ENCODE results near the gene NUTF2.

GRCh38 chr16:67800338-67800926, 46.3 kb upstream of the NUTF2 start:
- TF ChIP-seq POLR2A (IDR thresholded peaks at IDR 0.05) (no peak), CTCF (IDR thresholded peaks at IDR 0.05) (no peak), POLR2AphosphoS5 (IDR thresholded peaks at IDR 0.05) (no peak), EP300 (IDR thresholded peaks at IDR 0.05) (no peak)
